Measurements from ENCODE around the gene ERCC6L2.

DNA sequence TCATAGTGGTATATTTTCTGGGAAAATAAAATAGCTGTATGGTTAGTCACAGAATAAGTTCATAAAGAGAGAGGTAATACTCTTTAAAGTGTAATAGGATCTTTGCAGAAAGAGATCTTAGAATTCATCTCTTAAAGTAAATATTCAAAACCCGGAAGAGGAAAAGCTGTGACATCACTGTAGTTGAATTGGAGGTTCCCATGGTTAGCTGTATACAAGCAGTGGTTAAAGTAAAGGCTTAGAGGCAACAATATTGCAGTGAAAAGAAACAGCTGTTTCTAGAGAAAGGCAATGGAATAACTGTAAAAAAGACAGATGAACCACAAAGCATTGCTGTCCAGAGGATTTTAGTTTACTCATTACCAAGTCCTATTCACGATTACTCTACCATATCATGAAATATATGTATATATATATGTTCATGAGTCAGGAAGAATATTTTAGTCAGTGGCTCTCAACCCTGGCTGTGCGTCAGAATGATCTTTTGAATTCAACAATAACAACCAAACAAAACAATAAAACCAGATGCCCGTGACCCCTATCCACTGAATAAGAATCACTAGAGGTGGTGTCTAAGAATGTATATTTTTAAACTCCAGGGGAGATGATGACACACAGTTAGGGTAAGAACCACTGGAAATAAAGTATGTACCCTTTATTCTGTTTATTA, 4.7 kb downstream of the ERCC6L2 start:
- TF ChIP-seq CTCF (IDR thresholded peaks at IDR 0.05; ENCODE audit: low read depth, low read length) (no peak), POLR2A (IDR thresholded peaks at IDR 0.05; ENCODE audit: extremely low read depth, insufficient read length) (no peak)

Measured in NB4 (cell line).